GM21576 (cell line): ENCODE measurements around the gene FOXRED1.
"Not testable (repeated sequence)": the region's sequence is repeated elsewhere in the genome, so short reads cannot be mapped to it uniquely, and the experiment has no call there.

Experiments used
- ATAC-seq: cut with Tn5 transposase; IDR thresholded peaks from one replicate; pipeline ENCODE4 v1.9.1; 2021; ENCODE audit warnings: mild to moderate bottlenecking, moderate library complexity; ENCODE audit not compliant: unreplicated experiment

The FOXRED1 gene

GRCh38 chr11:126277322-126277721 lies 8.4 kb downstream of the FOXRED1 start:
- no peak for ATAC-seq

- no peak for ATAC-seq
Measured at GRCh38 chr11:126277780-126278179, 8.8 kb downstream of the FOXRED1 start.

- no peak for ATAC-seq
Measured at GRCh38 chr11:126279191-126279590, 10.2 kb downstream of the FOXRED1 start.

- ATAC-seq: no peak
Measured at GRCh38 chr11:126280595-126280994, 11.6 kb downstream of the FOXRED1 start.

GRCh38 chr11:126281245-126281644 lies 12.3 kb downstream of the FOXRED1 start:
- ATAC-seq: no peak

GRCh38 chr11:126281666-126282175 lies 12.8 kb downstream of the FOXRED1 start:
- no peak for ATAC-seq

GRCh38 chr11:126282361-126282735 lies 13.4 kb downstream of the FOXRED1 start:
- no peak for ATAC-seq

- peak; percentile 54 for ATAC-seq
Measured at GRCh38 chr11:126282736-126283591, 14.0 kb downstream of the FOXRED1 start, which contains the start of gene TIRAP. Gene TIRAP (plus strand): TSS chr11:126283093. CDS start chr11:126290895, 7,802 bp downstream.

GRCh38 chr11:126284829-126285228 lies 15.9 kb downstream of the FOXRED1 start:
- ATAC-seq: peak; percentile 48

- ATAC-seq: no peak
Measured at GRCh38 chr11:126288237-126288636, 19.3 kb downstream of the FOXRED1 start.

- ATAC-seq: no peak
Measured at GRCh38 chr11:126290887-126291286, 21.9 kb downstream of the FOXRED1 start.

- no peak for ATAC-seq
Measured at GRCh38 chr11:126293726-126294125, 24.8 kb downstream of the FOXRED1 start.

GRCh38 chr11:126297004-126297403 lies 28.1 kb downstream of the FOXRED1 start:
- ATAC-seq: no peak

- ATAC-seq: peak; percentile 85
Measured at GRCh38 chr11:126303623-126304456, 34.9 kb downstream of the FOXRED1 start, which contains the start of gene DCPS. Gene DCPS (plus strand): TSS chr11:126304060. CDS start chr11:126304081, 21 bp downstream.

- peak; percentile 27 for ATAC-seq
Measured at GRCh38 chr11:126304457-126305075, 35.6 kb downstream of the FOXRED1 start.

- ATAC-seq: peak; percentile 51
Measured at GRCh38 chr11:126305699-126306098, 36.7 kb downstream of the FOXRED1 start.

- no peak for ATAC-seq
Measured at GRCh38 chr11:126307706-126308105, 38.8 kb downstream of the FOXRED1 start.

GRCh38 chr11:126308271-126308671 lies 39.3 kb downstream of the FOXRED1 start:
- ATAC-seq: no peak

- ATAC-seq: not testable (repeated sequence)
Measured at GRCh38 chr11:126308771-126309170, 39.8 kb downstream of the FOXRED1 start.

- ATAC-seq: no peak
Measured at GRCh38 chr11:126310200-126310991, 41.4 kb downstream of the FOXRED1 start.
